Measurements from ENCODE around the gene TRIO. TPM values are rescaled to one million over a fixed set of nuclear protein-coding genes. Genes with fewer than 3 reads are reported as not detected.

Gene TRIO
- total RNA-seq, 4 donors from 2014 or later, result 21.2 to 105 (median 47.6) TPM

DNA sequence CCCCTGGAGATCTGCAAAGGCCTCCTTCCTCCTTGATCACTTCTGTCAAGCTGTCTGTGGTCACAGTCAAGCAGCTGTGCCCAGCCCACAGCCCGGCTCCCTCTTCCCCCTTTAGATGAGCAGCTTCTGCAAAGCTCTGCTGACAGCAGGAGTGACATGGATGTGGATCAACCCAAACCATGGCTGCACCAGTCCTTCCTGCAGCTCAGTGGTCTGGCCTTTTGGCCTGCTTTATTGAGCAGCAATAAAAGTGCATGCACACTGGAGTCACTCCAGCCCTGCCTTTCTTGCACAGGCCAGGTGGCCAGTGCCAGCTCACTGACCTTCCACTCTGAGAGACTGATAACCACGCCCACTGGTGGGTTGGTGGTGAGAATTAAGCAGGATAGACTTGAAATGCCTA, 347.2 kb downstream of the TRIO start:
- intact Hi-C loops (cut with DNase I), result no loop called here
- 71 to 80% methylated on average over 1 of the region's 2 CpGs for WGBS, 2 donors
- Histone ChIP-seq H3K27me3 (no peaks in the 10 kb centered on the region), H3K27ac (peak overlapping the region in 1 of 4 donors; percentile 25), H3K4me3 (no peak overlapping the region), H3K36me3 (peaks cover 11 to 98% (median 17%) of the 10 kb centered on the region in 3 donors), H3K9me3 (no peaks in the 10 kb centered on the region), H3K4me1 (peaks cover 0 to 17% (median 6%) of the 10 kb centered on the region in 3 donors)
- DNase-seq, result no peak
- no peak for TF ChIP-seq CTCF (IDR thresholded peaks at IDR 0.05)

DNA sequence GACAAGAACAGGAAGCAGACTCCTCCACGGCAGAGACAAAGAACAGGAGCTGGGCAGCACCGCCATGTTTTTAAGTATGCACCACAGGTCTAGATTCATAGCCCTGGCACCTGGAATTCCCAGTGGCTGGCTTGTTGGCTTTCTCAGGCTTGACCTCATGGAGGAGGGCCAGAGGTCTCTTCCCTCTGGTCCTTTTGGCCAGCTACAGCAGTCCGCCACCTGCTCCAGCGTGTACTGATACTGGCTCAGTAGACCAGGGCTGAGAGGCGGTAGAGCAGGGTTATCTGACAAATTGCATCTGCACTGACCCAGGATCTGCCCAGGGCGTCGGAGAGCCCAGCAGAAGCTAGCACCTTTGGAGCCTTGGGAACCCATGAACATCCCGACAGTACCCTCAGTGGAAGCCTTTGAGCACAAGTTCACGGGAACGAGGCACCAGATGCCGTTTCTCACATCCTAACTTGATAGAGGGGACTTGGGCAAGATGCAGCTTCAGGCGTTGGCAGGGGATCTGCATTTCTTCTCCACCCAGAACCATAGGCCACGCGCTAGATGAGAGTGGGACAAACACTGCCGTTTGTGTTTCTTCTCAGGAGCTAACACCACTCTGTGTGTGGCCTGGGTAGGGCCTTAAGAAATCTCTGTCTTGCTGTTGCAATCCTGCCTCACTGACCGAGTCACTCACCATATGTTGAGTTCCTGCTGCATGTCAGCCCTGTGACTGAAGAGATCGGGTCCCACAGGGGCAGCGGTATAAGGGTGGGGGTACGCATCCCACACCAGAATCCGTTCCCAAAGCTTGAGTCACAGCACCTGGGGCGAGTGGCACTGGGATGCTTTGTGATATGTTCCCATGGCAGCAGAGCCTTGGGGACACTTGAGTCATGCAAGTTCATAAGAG, 348.1 kb downstream of the TRIO start:
- Histone ChIP-seq H3K4me1 (peaks cover 0 to 17% (median 6%) of the 10 kb centered on the region in 3 donors), H3K4me3 (no peak overlapping the region), H3K27me3 (no peaks in the 10 kb centered on the region), H3K27ac (peak overlapping the region in 1 of 4 donors; percentile 21), H3K9me3 (no peaks in the 10 kb centered on the region), H3K36me3 (peaks cover 11 to 97% (median 17%) of the 10 kb centered on the region in 3 donors)
- no peak for TF ChIP-seq CTCF (IDR thresholded peaks at IDR 0.05)
- TF ChIP-seq POLR2A (IDR thresholded peaks at IDR 0.05), result no peak
- DNase-seq, result no peak
- 82 to 85% methylated on average over 6 to 7 of the region's 21 CpGs for WGBS, 2 donors
- intact Hi-C loops (cut with DNase I), result no loop called here

- Histone ChIP-seq H3K27me3 (no peaks in the 10 kb centered on the region), H3K9me3 (no peaks in the 10 kb centered on the region), H3K4me1 (peaks cover 0 to 17% (median 6%) of the 10 kb centered on the region in 3 donors), H3K36me3 (peaks cover 11 to 97% (median 21%) of the 10 kb centered on the region in 3 donors), H3K4me3 (no peak overlapping the region), H3K27ac (no peak overlapping the region)
- TF ChIP-seq CTCF (IDR thresholded peaks at IDR 0.05) (no peak), POLR2A (IDR thresholded peaks at IDR 0.05) (no peak)
- intact Hi-C loops (cut with DNase I), result no loop called here
- DNase-seq, result no peak
- WGBS, 2 donors, result 82 to 85% methylated on average over 13 to 18 of the region's 21 CpGs
Measured at GRCh38 chr5:14492331-14492964, 349.3 kb downstream of the TRIO start.

- H3K27ac ChIP-seq, result no peak overlapping the region
- no peak overlapping the region for H3K4me3 ChIP-seq
- no peak for TF ChIP-seq POLR2A (IDR thresholded peaks at IDR 0.05)
- no peak for TF ChIP-seq CTCF (IDR thresholded peaks at IDR 0.05)
- H3K36me3 ChIP-seq, result peaks cover 15 to 97% (median 27%) of the 10 kb centered on the region in 3 donors
- WGBS, 2 donors, result 86 to 93% methylated on average over 1 to 2 of the region's 5 CpGs
- intact Hi-C loops (cut with DNase I), result no loop called here
- DNase-seq, result no peak
- H3K27me3 ChIP-seq, result no peaks in the 10 kb centered on the region
- no peaks in the 10 kb centered on the region for H3K9me3 ChIP-seq
- peaks cover 0 to 6% (median 1%) of the 10 kb centered on the region in 3 donors for H3K4me1 ChIP-seq
Measured at GRCh38 chr5:14495301-14495700, 352.2 kb downstream of the TRIO start.

DNA sequence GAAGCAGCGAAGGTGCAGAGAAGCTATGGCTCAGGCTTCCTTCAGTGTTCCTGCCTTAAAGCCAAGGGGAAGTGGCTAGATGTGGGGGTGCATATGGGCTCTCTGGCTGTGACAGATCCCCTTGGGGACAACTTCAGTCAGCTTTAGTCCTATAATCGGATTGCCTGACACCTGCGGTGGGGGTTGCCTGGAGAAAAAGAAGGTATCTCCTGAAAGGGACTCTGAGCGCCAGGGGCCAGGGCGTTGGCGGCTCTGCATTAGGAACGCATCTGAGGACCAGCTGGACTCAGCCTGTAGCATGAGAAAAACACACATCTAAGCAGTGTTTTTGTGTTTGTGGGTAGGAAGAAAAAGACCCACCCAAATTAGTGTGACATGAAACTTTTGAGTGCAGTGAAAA, 354.2 kb downstream of the TRIO start:
- Histone ChIP-seq H3K36me3 (peaks cover 15 to 96% (median 26%) of the 10 kb centered on the region in 3 donors), H3K27me3 (no peaks in the 10 kb centered on the region), H3K4me1 (no peaks in the 10 kb centered on the region), H3K4me3 (no peak overlapping the region), H3K9me3 (no peaks in the 10 kb centered on the region), H3K27ac (no peak overlapping the region)
- no peak for TF ChIP-seq CTCF (IDR thresholded peaks at IDR 0.05)
- no peak for TF ChIP-seq POLR2A (IDR thresholded peaks at IDR 0.05)
- no peak for DNase-seq
- 80 to 88% methylated on average over 1 to 7 of the region's 7 CpGs for WGBS, 2 donors
- intact Hi-C loops (cut with DNase I), result no loop called here
